Stimulated activated CD4-positive, alpha-beta T cell treated with anti-CD3 and anti-CD28 coated beads, TNF-alpha, amount 100 ng/mL, for 48 hours (primary cell): Measurements from ENCODE around the gene NHLRC1.

Source experiments
- DNase-seq, 3 donors: peaks; one replicate each; pipeline ENCODE4 v3.0.0-alpha.2; 2020; ENCODE audit warnings: low read depth in 3 of 3

NHLRC1 gene

DNA sequence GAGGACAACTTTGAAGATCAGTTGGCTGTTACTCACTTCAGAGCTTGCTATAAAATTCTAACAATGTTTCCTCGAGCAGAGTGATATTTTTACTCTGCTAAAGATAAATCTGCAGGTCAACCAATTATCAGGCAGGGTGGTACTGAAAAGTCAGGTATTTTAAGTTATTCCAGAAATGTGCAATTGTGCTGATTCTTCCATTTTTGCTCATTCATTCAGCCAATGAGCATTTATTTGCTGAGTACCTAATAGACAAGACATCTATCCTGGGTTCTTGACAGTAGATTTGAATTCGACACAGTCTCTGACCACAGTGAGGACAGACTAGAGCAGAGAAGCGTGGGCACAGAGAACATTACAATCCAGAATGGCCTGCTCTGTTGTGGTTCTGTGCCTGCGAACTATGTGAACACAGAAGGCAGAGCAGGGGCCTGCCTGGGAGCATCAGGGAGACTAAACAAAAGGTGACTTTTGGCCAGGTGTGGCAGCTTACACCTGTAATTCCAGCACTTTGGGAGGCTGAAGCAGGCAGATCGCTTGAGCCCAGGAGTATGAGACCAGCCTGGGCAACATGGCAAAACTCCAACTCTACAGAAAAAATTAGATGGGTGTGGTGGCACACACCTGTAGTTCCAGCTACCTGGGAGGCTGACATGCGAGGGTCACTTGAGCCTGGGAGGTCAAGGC is 17.6 kb upstream of the NHLRC1 start:
- DNase-seq, result no peak

DNA sequence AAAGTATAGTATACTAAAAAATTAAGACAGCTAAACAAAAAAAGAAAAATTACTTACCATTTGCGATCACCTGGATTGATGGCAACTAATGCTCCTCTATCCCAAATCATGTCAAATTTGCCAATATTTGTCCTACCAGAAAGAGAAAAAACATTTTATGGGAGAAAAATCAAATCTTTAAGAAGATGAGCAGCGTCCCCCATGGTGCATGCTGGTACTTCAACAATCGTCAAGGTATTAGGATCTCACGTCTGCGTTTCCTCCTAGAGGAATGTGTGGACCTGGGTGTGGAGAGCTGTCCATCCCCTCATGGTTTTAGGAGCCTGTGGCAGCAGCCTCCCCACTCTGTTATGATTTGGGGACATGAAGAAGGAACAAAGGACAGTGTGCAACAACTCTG is 16.4 kb upstream of the NHLRC1 start:
- no peak for DNase-seq

DNA sequence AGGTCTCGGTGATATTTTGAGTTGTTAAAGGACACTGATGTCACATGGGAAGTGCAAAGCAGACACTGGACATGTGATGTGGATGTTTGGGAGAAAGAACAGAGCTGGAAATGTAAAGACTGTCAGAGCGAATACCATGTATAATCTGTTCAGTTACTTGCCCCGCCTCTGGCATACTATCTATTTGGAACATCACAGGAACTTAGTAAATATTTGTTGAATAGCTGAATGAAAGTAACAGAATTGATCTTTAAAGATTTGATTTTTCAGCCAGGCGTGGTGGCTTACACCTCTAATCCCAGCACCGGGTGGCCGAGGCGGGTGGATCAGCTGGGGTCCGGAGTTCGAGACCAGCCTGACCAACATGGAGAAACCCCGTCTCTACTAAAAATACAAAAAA is 13.8 kb upstream of the NHLRC1 start:
- DNase-seq, result no peak

DNA sequence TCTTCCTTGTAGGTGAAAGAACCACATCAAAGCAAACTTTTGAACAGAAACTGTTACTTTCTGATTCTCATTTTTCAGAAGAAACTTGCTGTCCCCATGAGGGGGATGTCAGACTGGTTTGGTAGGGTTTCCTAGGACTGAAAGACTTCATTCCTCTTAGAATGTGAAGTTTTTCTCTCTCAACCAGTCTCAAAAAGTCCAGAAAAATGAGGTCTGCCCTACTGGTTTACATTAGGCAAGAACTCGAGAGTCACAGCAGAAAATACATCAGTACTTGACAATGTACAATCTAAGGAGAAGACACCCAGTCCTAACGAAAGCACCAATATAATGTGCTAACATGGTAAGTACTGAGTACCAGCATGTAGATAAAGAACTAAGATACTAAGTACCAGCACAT is 12.7 kb upstream of the NHLRC1 start:
- no peak for DNase-seq

DNA sequence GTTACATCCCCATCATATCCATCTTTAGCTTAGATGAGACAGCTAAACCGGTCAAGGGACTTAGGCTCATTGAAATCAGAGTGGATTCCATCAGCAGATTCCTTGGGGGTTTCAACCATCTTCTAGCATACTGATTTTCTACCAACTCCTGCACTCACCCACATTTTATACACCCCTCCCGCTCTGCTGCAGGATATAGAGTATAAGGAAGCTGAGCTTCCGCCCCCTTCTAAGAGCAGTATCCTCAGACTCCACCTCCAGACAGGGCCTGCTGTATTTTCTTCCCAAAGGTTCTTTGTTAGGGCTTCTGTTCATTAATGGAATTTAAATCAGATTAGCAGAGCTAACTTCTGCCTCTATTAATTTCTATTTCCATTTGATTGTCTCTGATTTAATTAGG is 9.9 kb upstream of the NHLRC1 start:
- DNase-seq, result no peak

DNA sequence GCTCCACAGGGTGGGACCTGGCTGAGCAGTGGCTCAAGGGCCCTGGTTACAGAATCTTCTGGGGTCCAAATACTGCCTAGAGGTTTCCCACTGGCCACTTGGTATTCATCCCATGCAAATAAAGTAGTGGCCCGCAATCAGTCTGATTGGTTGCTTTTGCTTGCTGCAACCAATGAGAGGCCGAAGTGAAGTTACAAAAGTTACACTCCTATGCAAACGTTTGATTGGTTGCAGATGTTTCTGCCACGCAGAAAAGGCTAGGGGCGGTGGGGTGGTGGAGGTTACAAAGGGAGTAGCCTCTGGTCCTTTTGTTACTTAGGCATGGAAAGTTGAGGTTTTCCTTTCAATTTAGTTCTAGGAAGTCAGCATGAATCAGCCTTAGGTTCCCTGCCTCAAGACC is 3.6 kb upstream of the NHLRC1 start:
- DNase-seq, result no peak

DNA sequence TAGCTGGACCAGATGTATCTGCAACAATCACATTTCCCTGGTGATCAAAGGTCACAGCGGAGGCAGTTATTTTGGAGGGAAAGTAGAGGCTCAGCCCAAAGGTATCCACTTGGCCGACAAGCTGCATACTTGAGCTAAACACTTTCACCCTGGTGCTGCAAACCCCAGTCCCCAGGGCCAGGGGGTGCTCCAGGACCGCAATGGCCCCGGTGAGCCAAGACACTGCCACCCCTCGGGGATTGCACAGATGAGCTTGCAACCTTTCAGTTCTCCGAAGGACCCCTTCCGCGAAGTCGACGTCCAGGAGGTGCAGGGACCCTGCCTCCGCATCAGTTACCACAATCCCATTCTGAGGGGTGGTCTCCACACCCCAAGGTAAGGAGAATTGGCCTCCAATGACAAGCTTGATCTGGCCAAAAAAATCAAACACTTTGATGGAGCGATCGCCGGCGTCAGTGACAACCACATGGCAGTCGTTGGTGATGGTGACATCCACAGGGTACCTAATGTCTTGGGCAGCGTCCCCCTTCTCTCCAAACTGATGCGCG is 823 bp downstream of the NHLRC1 start:
- no peak for DNase-seq

DNA sequence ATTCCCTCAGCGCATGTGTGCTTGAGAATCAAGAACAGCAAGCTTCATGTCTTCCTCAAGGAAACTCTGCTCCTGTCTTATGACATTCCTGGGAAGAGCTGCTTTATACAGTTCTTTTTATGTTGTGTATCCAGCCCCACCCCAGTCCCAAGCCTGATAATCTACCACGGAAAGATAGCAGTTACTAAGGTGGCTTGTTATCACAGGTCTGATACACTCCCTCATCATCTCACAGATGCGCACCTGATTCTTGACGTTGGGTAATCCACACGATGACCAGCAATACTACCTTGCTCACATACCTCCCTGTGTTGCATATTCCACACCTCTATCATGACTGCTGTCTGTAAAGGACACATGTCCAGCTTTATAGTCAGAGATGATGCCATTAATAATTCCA is 3.2 kb downstream of the NHLRC1 start:
- DNase-seq, result no peak

DNA sequence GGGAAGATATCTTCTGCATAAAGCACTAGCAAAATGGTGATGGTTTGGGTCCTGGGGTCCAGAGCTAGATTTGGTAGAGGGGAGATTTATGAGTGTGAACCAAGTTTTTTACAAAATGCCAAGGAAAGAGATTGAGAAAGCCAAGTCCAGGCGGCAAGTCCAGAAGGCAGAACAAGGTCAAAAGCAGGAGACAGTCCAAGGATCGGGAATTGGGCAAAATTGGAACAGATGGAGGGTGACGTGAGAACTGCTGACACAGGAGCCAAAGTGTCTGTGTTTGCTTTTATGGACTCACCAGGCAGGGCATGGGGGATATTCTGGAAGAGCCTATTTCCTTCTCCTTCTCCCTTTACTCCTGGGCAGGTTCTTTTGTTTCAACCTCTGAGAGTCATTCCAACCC is 4.1 kb downstream of the NHLRC1 start:
- no peak for DNase-seq

DNA sequence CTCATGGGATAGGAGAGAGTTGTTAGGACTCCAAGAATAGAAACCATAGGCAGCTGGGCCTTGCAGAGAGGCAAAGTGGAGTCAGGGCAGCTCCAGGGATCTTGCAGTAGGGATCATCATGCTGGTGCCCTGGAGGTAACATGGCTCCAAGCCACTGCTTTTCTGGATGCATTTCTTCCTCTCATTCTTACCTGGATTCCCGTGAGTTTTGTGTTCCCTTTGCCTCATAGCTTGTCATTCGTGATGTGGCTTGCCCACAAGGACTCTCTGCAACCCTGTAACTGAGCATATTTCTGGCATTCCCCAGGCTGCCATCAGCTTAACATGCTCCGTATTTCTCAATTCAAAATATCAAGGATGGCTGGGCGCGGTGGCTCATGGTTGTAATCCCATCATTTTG is 5.3 kb downstream of the NHLRC1 start:
- DNase-seq, result no peak

DNA sequence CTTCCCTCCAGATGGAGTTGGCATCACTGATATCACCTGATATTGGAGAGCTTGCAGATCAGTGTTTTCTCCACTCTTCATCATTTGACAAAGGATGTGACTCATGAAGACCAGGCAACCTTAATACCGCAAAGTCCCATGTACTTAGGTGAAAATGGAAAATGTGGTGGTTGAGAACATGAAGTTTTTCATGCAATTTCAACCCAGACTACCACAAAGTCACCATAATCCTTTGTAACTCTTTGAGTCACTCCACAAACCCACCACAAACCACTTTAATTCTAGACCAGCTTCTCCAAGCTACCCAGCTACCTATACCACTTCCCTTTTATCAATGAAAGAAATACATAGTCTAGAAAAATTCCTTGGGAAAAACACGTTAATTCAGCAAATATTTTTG is 7.1 kb downstream of the NHLRC1 start:
- no peak for DNase-seq

DNA sequence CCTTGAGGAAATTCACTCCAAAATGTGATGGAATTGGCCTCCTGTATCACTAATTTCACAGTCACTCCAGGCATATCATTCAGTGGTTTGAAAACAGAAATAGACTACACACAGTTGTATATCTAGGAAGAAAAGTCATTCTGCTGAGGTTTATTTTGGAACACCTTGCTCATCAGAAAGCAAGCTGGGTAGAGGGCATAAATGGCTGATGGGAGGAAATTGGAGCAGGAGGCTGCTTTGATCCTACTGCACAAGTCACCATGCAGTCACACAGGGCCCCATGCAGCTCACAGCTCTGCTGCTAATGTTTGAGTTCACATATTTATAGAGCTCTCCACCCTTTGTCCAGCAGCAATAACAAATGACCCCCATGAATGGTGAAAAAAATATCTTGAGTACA is 12.3 kb downstream of the NHLRC1 start:
- no peak for DNase-seq

DNA sequence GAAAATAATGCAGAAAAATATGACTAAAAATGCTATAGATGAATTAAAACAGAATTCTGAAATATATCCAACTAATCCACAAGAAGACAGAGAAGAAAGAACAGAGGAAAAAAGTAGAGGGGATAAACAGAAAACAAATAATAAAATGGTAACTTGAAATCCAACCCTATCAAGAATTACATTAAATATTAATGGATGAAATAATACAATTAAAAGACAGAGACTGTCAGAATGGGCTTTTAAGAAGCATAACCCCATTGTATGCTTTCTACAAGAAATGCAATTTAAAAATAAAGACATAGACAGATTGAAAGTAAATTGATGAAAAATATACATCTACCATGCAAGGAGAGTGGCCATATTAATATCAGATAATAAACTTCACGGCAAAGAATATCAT is 15.4 kb downstream of the NHLRC1 start:
- no peak for DNase-seq

DNA sequence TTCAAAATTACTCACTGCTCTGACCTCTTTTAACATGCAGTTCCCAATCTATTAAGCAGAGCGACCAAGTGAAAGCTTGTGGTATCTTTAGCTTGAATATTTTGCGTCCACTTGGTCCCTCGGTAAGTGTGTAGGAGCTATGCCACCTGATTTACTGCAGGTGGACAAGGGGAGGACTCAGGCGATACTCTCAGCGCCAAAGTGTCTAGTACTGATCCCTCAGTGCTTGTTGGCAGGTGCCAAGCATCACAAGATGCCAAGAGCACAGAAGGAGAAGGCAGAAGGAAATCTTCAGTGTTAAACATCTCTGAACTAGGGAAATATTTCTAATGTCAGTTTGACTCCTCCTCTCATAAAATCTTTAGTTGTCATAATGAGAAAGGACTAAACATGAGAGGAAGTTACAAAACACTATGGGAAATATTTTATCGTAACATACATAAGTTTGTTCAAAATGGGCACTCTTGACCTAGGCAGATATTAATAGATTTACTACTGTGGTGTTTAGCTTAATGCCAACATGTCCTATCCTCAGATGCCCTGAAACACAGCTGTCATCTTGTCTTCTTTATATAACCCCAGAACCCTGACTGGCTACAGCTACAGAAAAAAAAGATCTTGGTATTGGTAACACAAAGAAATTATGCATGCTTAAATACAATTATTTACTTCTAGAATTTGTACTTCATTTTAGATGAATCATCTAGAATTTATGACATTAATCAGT is 19.5 kb downstream of the NHLRC1 start:
- no peak for DNase-seq

DNA sequence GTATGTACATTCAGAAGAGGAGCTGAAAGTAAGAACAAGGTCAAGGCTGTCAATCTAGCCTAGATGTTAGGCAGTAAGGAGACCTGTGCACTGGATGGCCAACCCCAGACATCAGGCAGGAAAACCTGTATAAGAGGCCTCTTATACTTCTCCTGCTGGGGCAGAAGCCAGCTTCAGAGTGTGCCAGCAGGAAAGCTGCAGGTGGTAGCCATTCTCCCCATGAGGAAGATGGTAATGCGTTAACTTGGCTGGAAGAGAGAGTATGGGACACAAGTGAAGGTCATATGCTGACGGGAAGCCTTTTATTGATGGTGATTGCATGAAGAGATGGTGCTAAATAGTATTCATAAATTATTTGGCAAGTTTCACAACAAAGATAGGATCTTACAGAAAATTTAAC is 20.6 kb downstream of the NHLRC1 start:
- DNase-seq, result no peak

DNA sequence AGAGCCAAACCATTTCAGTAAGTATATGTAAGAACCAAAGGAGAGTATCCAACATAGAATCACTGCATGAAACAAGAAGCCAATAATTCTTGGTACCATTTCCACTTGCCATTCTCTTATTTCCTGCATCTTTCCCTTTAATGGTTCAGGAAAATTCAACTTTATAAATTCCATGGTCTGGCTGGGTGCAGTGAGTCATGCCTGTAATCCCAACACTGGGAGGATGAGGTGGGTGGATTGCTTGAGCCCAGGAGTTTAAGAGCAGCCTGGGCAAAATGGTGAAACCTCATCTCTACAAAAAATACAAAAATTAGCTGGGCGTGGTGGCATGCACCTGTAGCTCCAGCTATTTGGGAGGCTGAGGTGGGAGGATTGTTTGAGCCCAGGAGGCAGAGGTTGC is 21.2 kb downstream of the NHLRC1 start:
- DNase-seq, result no peak

DNA sequence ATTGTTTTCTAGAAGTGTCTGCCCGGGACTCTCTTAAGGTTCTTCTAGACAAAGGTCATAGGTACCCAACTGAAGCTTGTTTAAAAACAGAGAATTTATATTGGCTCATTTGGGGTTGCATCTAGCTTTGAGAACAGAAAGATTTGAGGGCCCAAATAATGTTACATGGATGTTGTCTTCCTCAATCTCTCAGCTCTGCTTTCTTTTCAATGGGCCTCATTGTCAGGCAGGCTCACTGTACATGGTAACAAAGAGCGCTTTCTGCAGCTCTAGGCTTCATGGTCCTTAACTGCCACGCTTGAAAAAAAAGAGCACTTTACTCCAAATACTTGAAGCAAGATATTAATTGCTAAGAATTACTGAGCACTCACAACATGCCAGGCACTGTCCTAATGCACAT is 22.2 kb downstream of the NHLRC1 start:
- no peak for DNase-seq

DNA sequence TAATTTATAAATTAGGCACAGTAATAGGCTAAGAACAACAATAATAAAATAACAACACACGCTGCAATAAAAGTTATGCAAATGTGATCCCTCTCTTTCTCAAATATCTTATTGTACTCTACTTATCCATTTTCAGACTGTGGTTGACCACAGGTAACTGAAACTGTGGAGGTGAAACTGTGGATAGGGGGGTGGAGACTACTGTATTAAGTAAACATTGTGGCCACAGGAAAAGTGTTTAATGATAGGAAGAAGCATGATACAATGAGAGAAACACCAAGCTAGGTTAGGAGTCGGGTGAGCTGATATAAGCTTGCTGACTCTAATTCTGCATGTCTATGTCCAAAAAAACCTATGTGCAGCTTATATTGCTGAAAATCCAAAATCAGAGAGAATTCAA is 23.0 kb downstream of the NHLRC1 start:
- DNase-seq, result no peak

DNA sequence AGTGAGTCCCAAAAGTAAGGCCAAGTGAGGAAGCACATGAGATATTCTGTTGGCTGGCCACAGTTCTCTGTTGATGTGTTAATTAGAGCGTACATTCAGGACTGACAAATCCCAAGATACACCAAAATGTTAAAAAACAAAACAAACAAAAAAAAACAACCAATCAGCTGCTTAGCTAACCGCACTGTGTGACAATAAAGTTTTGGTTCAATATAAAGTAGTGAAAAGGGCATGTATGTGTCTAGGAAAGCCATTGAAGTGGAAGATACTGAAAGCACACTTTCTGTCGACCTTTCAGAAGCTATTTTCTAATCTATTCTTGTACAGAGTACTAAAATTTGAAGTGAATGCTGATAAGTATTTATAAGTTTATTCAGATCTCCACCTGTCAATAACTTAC is 26.1 kb downstream of the NHLRC1 start:
- no peak for DNase-seq

DNA sequence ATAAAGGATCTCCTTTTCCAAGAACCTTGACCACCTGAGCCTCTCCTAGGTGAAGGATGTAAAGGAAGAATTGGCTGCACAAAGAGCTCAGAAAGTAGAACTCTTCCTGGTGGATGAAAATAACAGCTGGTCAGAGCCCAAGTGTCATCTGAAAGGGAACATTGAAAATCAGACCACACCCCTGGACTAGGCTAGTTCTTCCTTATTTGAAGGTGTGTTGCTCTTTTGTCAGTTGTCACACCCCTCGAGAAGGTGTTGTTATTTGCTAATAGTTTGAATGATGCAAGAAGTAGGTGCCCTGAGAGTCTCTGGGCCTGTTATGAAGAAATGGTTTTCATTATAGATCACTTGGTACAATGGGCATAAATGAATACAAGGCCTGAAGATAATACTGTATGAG is 31.1 kb downstream of the NHLRC1 start:
- no peak for DNase-seq

DNA sequence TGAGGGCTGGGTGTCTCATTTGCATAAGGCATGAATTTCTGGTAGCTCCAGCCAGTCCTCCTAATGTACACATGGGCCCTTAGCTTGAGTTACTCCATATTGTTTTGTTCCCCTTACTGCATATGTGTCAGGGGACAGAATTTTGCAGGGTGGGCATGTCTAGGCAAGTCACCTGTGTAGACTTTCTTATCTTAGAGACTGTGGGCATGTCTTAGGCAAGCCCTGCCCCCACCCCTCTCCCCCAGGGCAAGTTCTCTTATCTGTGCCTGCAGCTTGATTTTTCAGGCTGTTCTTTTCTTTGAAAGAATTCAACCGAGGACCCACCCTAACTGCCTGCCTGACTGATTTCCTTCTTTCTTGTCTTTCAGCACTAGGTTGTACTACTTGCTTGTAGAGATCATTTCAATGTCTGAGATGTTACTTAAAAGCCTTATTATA is 32.1 kb downstream of the NHLRC1 start:
- DNase-seq, result no peak

DNA sequence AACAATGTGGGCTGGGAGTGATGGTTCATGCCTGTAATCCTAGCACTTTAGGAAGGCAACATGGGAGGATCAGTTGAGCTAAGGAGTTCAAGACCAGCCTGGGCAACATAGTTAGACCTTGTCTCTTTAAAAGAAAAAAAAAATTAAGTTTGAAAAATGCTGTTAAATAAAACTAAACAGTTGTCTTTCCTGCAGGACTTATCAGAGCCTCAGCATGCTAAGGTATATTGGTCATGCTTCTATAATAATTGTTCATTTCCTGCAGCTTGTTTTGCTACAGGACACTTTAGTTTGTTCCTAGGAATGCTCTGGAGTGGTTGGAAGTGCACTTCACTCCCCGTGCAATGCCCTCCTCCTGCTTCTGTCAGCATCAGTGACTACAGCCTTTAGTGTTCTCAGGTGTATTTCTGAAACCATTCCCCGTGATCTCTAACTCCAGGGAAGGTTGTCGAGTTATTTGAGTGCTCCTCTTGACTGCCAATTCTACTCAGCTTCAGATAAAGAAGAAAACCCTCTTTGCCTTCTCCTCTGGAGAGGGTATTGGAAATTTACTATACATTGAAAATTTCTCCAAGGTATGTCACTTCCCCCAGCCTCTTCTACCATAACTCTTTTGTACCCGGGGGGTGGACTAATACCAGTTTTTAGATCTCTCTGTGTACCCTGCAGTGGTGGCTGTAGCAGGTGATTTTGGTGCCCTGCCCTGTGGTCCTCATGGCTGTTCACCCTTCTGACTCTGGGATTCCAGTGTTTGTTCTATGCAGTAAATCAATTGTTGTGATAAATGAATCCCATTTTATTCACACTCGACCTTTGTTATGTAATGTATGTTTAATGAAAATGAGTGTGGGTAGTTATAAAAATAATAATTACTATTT is 33.8 kb downstream of the NHLRC1 start:
- no peak for DNase-seq
